Measurements from ENCODE around the gene CASP9. TPM values are rescaled to one million over a fixed set of nuclear protein-coding genes. Genes with fewer than 3 reads are reported as not detected.

The CASP9 gene
- total and polyA plus RNA-seq, 10 of the 15 experiments (the other 5 are each of a cell fraction or from before 2014, with no cell fraction given) = 2.7 to 14.6 (median 7.6) TPM

- no TSS peak for BruUV-seq (replicated peaks)
- no peak overlapping the region for H3K4me2 ChIP-seq (ENCODE audit: control insufficient read depth, insufficient read depth)
- ChIA-PET RAD21 (ENCODE audit: unreplicated experiment) (no interaction called here), POLR2A (no interaction called here), CTCF (interaction anchor here (1.1 kb wide), 1 partner anchor 9 kb away, joined by 4 read pairs; no protein-coding TSS in a partner anchor), SMC1A (ENCODE audit: uncharacterized antibody, unreplicated experiment) (no interaction called here)
- ATAC-seq (no peak), FAIRE-seq (no peak), DNase-seq (ENCODE audit: low read depth, low spot score) (no peak)
- H3K27me3 ChIP-seq (replicated peaks in 1 of 2; ENCODE audit: control insufficient read depth in 2 of 2, insufficient read depth in 2 of 2, low read length in 1 of 2) = no peaks in the 10 kb centered on the region
- WGBS (ENCODE audit: insufficient coverage, insufficient replicate concordance, low lambda C conversion rate, missing lambda C conversion rate) = 78% methylated on average over 12 of the region's 12 CpGs
- H3K4me3 ChIP-seq = no peak overlapping the region
- H3K79me2 ChIP-seq (ENCODE audit: control insufficient read depth, insufficient read depth, low read length) = no peaks in the 10 kb centered on the region
- no peaks in the 10 kb centered on the region for H3K4me1 ChIP-seq (ENCODE audit: control insufficient read depth, insufficient read depth, low read length)
- no peak overlapping the region for H3K27ac ChIP-seq (ENCODE audit: control insufficient read depth, insufficient read depth)
- H3K9me3 ChIP-seq (replicated peaks; ENCODE audit: control insufficient read depth, insufficient read depth, low read length) = no peaks in the 10 kb centered on the region
- TF ChIP-seq HCFC1 (IDR thresholded peaks at IDR 0.05; ENCODE audit: low read length) (no peak), FOXK2 (IDR thresholded peaks at IDR 0.05) (no peak), ZBTB40 (IDR thresholded peaks at IDR 0.05; ENCODE audit: borderline replicate concordance) (no peak), YY1 (IDR thresholded peaks at IDR 0.05; ENCODE audit: low read depth, low read length) (no peak), CHD1 (IDR thresholded peaks at IDR 0.05; ENCODE audit: low read depth, low read length) (no peak), RFX5 (IDR thresholded peaks at IDR 0.05; ENCODE audit: low read depth, low read length) (no peak)
- TF ChIP-seq, protein P1, sequence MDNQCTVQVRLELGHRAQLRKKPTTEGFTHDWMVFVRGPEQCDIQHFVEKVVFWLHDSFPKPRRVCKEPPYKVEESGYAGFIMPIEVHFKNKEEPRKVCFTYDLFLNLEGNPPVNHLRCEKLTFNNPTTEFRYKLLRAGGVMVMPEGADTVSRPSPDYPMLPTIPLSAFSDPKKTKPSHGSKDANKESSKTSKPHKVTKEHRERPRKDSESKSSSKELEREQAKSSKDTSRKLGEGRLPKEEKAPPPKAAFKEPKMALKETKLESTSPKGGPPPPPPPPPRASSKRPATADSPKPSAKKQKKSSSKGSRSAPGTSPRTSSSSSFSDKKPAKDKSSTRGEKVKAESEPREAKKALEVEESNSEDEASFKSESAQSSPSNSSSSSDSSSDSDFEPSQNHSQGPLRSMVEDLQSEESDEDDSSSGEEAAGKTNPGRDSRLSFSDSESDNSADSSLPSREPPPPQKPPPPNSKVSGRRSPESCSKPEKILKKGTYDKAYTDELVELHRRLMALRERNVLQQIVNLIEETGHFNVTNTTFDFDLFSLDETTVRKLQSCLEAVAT (IDR thresholded peaks at IDR 0.05) = no peak
- no peak overlapping the region for H2AFZ ChIP-seq (ENCODE audit: control insufficient read depth, low read depth, low read length)
- no peaks in the 10 kb centered on the region for H4K20me1 ChIP-seq (ENCODE audit: control insufficient read depth, insufficient read depth)
- intact Hi-C loops (cut with micrococcal nuclease; ENCODE audit: unreplicated experiment) (no loop called here), in situ Hi-C loops (cut with MboI) (no loop called here)
- no peaks in the 10 kb centered on the region; a peak in 1 of 4 replicates for H3K36me3 ChIP-seq (ENCODE audit: control insufficient read depth in 2 of 2, insufficient read depth in 2 of 2, low read length in 1 of 2)
- no peak overlapping the region for H3K9ac ChIP-seq (ENCODE audit: control insufficient read depth, insufficient read depth, low read length)
These were observed 15.1 kb downstream of the CASP9 start for GRCh38 chr1:15508700-15509487.

Data from GM12878 (cell line).